Ovary (tissue), 3 donors: ENCODE data around the gene SLC7A9.

Experiments used
- CTCF ChIP-seq, 3 donors: fragments of 450-650 bp in 2 of 3; fragments of 200-600 bp in 1 of 3; IDR thresholded peaks; one replicate each; pipeline versions ENCODE4 v1.5.1 to v1.8.0; 2016 to 2022; ENCODE audit warnings: antibody characterized with exemption in 3 of 3, mild to moderate bottlenecking in 1 of 3
- EP300 ChIP-seq: sonication (generic); formaldehyde crosslinking; IDR thresholded peaks from one replicate; pipeline ENCODE4 v1.6.1; 2017; ENCODE audit warnings: antibody characterized with exemption
- POLR2A ChIP-seq: fragments of 450-650 bp; IDR thresholded peaks from one replicate; pipeline ENCODE4 v1.6.1; 2017; ENCODE audit warnings: antibody characterized with exemption, mild to moderate bottlenecking, moderate library complexity
- donor health status: DM: no; HTN: no; CAD: no.

GRCh38 chr19:32864318-32865007 is 5.1 kb downstream of the SLC7A9 start:
- TF ChIP-seq CTCF (IDR thresholded peaks at IDR 0.05) (no peak), POLR2A (no peak), EP300 (no peak)
